A673 (cell line): ENCODE measurements around the gene NLRP3.

Source experiments
- EZH2 ChIP-seq: fragments of 200-600 bp; sonication (generic); IDR thresholded peaks from 2 replicates; pipeline ENCODE4 v1.6.1; 2017; ENCODE audit warnings: borderline replicate concordance, low read depth, mild to moderate bottlenecking, mixed read lengths, antibody characterized with exemption, low read length; ENCODE audit not compliant: poor library complexity, severe bottlenecking
- TF ChIP-seq, protein P1 (sequence below): fragments of 300-800, 200-600 bp; sonication (generic); conservative IDR thresholded peaks from 2 replicates; pipeline ENCODE4 v1.5.1; 2017; ENCODE audit warnings: low read depth, mild to moderate bottlenecking, antibody characterized with exemption, low read length, moderate library complexity, mixed read lengths

DNA sequence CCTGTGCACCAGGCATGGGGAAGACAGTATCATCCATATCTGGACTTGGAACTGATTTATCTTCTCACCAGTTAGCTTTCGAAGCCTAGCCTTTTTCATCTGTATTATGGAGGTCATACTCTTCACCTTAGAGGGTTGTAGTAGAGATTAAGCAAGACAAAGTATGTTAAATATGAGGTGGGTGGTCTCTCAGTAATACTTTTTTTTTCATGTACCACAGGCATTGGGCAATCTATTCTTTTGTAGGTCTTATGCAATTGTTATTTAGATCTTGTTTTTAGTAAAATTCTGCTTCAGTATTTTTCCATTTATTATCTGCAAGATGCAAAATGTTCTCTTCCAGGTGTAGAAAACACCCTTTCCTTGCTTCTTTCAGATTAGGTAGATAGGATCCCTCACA, 77.1 kb downstream of the NLRP3 start:
- TF ChIP-seq, protein P1, sequence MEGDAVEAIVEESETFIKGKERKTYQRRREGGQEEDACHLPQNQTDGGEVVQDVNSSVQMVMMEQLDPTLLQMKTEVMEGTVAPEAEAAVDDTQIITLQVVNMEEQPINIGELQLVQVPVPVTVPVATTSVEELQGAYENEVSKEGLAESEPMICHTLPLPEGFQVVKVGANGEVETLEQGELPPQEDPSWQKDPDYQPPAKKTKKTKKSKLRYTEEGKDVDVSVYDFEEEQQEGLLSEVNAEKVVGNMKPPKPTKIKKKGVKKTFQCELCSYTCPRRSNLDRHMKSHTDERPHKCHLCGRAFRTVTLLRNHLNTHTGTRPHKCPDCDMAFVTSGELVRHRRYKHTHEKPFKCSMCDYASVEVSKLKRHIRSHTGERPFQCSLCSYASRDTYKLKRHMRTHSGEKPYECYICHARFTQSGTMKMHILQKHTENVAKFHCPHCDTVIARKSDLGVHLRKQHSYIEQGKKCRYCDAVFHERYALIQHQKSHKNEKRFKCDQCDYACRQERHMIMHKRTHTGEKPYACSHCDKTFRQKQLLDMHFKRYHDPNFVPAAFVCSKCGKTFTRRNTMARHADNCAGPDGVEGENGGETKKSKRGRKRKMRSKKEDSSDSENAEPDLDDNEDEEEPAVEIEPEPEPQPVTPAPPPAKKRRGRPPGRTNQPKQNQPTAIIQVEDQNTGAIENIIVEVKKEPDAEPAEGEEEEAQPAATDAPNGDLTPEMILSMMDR = no peak
- no peak for TF ChIP-seq EZH2
